Measurements from ENCODE around the gene PWWP2A. TPM values are rescaled to one million over a fixed set of nuclear protein-coding genes. Genes with fewer than 3 reads are reported as not detected.
A peak's percentile ranks its signal among the peaks of the same experiment; 100 is the strongest.

The PWWP2A gene
- total RNA-seq, 1 donor: 26.8 TPM

DNA sequence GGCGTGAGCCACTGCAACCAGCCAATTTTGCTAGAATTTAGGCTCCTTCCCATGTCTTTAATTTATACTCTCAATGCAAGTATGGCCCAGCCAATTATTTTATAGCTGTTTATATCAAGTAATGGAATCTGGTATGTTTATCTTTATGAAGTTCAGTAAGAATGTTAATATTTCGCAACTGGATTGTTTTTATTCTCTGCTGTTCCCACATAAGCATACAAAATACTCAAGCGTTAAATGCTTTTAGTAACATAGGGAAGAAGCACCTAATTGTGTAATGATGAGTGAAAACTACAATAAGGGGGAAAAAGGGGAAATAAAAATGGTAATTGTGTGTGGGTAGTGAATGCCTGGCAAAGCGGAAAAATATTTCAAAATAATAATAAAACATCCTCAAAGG lies 21.3 kb downstream of the PWWP2A start:
- TF ChIP-seq, protein P1, sequence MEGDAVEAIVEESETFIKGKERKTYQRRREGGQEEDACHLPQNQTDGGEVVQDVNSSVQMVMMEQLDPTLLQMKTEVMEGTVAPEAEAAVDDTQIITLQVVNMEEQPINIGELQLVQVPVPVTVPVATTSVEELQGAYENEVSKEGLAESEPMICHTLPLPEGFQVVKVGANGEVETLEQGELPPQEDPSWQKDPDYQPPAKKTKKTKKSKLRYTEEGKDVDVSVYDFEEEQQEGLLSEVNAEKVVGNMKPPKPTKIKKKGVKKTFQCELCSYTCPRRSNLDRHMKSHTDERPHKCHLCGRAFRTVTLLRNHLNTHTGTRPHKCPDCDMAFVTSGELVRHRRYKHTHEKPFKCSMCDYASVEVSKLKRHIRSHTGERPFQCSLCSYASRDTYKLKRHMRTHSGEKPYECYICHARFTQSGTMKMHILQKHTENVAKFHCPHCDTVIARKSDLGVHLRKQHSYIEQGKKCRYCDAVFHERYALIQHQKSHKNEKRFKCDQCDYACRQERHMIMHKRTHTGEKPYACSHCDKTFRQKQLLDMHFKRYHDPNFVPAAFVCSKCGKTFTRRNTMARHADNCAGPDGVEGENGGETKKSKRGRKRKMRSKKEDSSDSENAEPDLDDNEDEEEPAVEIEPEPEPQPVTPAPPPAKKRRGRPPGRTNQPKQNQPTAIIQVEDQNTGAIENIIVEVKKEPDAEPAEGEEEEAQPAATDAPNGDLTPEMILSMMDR (IDR thresholded peaks at IDR 0.05; ENCODE audit: extremely low read depth, low read depth, low read length): no peak
- no peaks in the 10 kb centered on the region for H3K9me3 ChIP-seq (ENCODE audit: low read depth, low read length)
- peak overlapping the region; percentile 56 for H3K27ac ChIP-seq (ENCODE audit: low read depth, low read length)
- no peak for DNase-seq (ENCODE audit: insufficient read length, low spot score, missing footprints)
- H3K27me3 ChIP-seq (ENCODE audit: insufficient read depth, low read length): no peaks in the 10 kb centered on the region
- no peak overlapping the region for H3K4me2 ChIP-seq (ENCODE audit: insufficient read depth, low read length)
- H3K4me1 ChIP-seq (ENCODE audit: insufficient read depth, low read length): peaks cover 9% of the 10 kb centered on the region
- H2AFZ ChIP-seq (ENCODE audit: low read length): no peak overlapping the region
- H3K79me2 ChIP-seq (ENCODE audit: insufficient read depth, low read length): peaks cover 76% of the 10 kb centered on the region
- H4K20me1 ChIP-seq (ENCODE audit: insufficient read depth, low read length): no peaks in the 10 kb centered on the region
- no peak overlapping the region for H3K4me3 ChIP-seq (ENCODE audit: insufficient read depth, low read length)
- H3K36me3 ChIP-seq (ENCODE audit: insufficient read depth, low read length): peaks cover 27% of the 10 kb centered on the region

DNA sequence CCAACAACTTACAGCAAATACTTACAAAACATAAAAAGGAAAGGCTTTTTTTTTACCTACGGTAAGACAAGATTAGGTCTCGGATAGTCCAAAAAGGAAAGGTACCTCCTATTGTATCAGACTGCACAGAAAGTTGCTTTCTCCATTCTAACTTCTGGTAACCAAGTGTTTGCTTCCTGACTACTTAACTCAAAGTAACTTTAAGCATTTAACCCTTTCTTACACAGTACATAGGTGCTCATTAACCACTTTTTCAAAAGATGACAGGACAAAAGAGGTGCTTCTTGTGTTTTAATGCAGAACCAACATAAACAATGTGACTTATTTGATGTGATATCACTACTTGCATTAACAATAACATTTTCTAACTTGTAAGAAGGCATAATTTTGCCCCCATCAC lies 23.1 kb downstream of the PWWP2A start:
- peaks cover 14% of the 10 kb centered on the region for H3K4me1 ChIP-seq (ENCODE audit: insufficient read depth, low read length)
- no peak overlapping the region for H2AFZ ChIP-seq (ENCODE audit: low read length)
- no peaks in the 10 kb centered on the region for H4K20me1 ChIP-seq (ENCODE audit: insufficient read depth, low read length)
- H3K36me3 ChIP-seq (ENCODE audit: insufficient read depth, low read length): peaks cover 30% of the 10 kb centered on the region
- H3K27me3 ChIP-seq (ENCODE audit: insufficient read depth, low read length): no peaks in the 10 kb centered on the region
- no peak overlapping the region for H3K4me2 ChIP-seq (ENCODE audit: insufficient read depth, low read length)
- H3K9me3 ChIP-seq (ENCODE audit: low read depth, low read length): no peaks in the 10 kb centered on the region
- peaks cover 73% of the 10 kb centered on the region for H3K79me2 ChIP-seq (ENCODE audit: insufficient read depth, low read length)
- TF ChIP-seq, protein P1 (IDR thresholded peaks at IDR 0.05; ENCODE audit: extremely low read depth, low read depth, low read length): no peak
- DNase-seq (ENCODE audit: insufficient read length, low spot score, missing footprints): no peak
- no peak overlapping the region for H3K4me3 ChIP-seq (ENCODE audit: insufficient read depth, low read length)
- no peak overlapping the region for H3K27ac ChIP-seq (ENCODE audit: low read depth, low read length)

DNA sequence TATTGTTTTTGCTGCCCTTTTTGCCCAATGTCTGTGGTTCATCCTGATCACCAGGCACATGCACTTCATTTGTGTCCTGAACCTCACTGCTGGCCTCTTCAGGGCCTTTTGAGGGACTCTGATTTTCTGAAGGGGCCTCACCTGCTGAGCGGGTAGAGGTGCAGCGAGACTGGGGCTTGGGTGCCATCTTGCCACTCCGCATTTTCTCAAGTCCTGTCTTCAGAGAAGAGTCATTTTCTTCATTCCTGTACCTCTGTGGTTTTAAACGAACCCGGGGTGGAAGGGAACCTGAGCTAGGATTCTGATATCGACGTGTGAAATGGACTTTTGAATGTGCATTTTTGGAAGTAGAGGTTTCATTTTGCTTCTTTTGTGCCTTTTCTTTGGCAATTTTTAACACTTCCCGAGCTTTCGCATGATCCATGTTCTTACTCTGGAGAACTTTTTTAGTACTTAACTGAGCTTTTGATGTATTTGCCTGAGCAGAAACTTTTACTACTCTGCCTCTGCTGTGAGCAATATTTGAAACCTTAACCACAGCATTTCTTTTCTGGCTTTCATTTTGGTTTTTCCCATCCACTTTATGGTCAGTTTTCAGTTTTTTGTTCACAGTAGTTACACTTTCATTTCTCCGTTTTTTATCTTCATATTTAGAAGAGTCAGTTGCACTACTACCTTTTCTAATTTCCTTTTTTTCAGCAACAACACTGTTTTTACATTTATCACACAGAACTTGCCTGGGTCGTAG lies 26.1 kb downstream of the PWWP2A start:
- no peak for DNase-seq (ENCODE audit: insufficient read length, low spot score, missing footprints)
- no peak overlapping the region for H2AFZ ChIP-seq (ENCODE audit: low read length)
- TF ChIP-seq, protein P1 (IDR thresholded peaks at IDR 0.05; ENCODE audit: extremely low read depth, low read depth, low read length): no peak
- H3K4me3 ChIP-seq (ENCODE audit: insufficient read depth, low read length): no peak overlapping the region
- H3K27me3 ChIP-seq (ENCODE audit: insufficient read depth, low read length): no peaks in the 10 kb centered on the region
- H3K9me3 ChIP-seq (ENCODE audit: low read depth, low read length): no peaks in the 10 kb centered on the region
- peaks cover 13% of the 10 kb centered on the region for H3K4me1 ChIP-seq (ENCODE audit: insufficient read depth, low read length)
- H4K20me1 ChIP-seq (ENCODE audit: insufficient read depth, low read length): peaks cover 4% of the 10 kb centered on the region
- H3K4me2 ChIP-seq (ENCODE audit: insufficient read depth, low read length): no peak overlapping the region
- H3K79me2 ChIP-seq (ENCODE audit: insufficient read depth, low read length): peaks cover 50% of the 10 kb centered on the region
- H3K27ac ChIP-seq (ENCODE audit: low read depth, low read length): no peak overlapping the region
- peaks cover 22% of the 10 kb centered on the region for H3K36me3 ChIP-seq (ENCODE audit: insufficient read depth, low read length)

DNA sequence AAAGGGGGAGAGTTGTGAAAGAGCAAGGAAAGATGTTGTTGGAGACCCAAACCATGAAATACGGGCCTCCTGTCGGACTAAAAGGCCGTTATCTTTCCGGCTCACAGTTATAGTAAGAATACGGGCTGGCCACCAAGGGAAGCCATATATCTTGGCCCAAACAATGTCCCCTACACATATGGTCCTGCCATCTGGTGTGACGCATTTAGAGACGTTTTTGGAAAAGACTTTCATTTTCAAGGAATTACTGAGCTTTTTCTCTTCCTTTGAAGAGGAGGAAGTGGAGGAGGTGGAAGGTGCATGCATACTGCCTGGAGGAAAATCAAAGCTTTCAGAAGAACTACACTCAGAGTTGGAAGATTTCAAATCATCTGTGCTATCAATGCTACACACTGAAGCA lies 26.7 kb downstream of the PWWP2A start:
- H2AFZ ChIP-seq (ENCODE audit: low read length): no peak overlapping the region
- peaks cover 48% of the 10 kb centered on the region for H3K79me2 ChIP-seq (ENCODE audit: insufficient read depth, low read length)
- peaks cover 4% of the 10 kb centered on the region for H4K20me1 ChIP-seq (ENCODE audit: insufficient read depth, low read length)
- no peaks in the 10 kb centered on the region for H3K27me3 ChIP-seq (ENCODE audit: insufficient read depth, low read length)
- no peak for DNase-seq (ENCODE audit: insufficient read length, low spot score, missing footprints)
- TF ChIP-seq, protein P1 (IDR thresholded peaks at IDR 0.05; ENCODE audit: extremely low read depth, low read depth, low read length): no peak
- H3K4me2 ChIP-seq (ENCODE audit: insufficient read depth, low read length): no peak overlapping the region
- no peaks in the 10 kb centered on the region for H3K9me3 ChIP-seq (ENCODE audit: low read depth, low read length)
- no peak overlapping the region for H3K27ac ChIP-seq (ENCODE audit: low read depth, low read length)
- peaks cover 9% of the 10 kb centered on the region for H3K4me1 ChIP-seq (ENCODE audit: insufficient read depth, low read length)
- peaks cover 22% of the 10 kb centered on the region for H3K36me3 ChIP-seq (ENCODE audit: insufficient read depth, low read length)
- H3K4me3 ChIP-seq (ENCODE audit: insufficient read depth, low read length): no peak overlapping the region
